Thoracic aorta (tissue), 2 donors: Measurements from ENCODE around the gene TUB. TPM values are rescaled to one million over a fixed set of nuclear protein-coding genes. Genes with fewer than 3 reads are reported as not detected.

Source experiments
- ATAC-seq: fragments of 150-250 bp; one replicate; pipeline ENCODE4 v1.8.0; 2017; ENCODE audit warnings: low read depth; ENCODE audit not compliant: insufficient number of reproducible peaks, low FRiP score
- DNase-seq: peaks from one replicate; pipeline ENCODE4 v3.0.0-alpha.2; 2020; ENCODE audit warnings: low spot score
- H3K27ac ChIP-seq, 2 donors: fragments of 200-600 bp; sonication (generic); 1 replicate in 1 of 2; 2 replicates in 1 of 2; pipeline ENCODE4 v1.5.1; 2016; ENCODE audit warnings: mild to moderate bottlenecking in 2 of 2, moderate library complexity in 2 of 2
- H3K27me3 ChIP-seq: fragments of 200-600 bp; sonication (generic); replicated peaks from 2 replicates; pipeline ENCODE4 v1.6.0; 2016; ENCODE audit warnings: mild to moderate bottlenecking; ENCODE audit not compliant: insufficient read depth
- H3K36me3 ChIP-seq: fragments of 200-600 bp; sonication (generic); one replicate; pipeline ENCODE4 v1.5.1; 2016
- H3K4me1 ChIP-seq, 2 donors: fragments of 200-600 bp; sonication (generic); 1 replicate in 1 of 2; 2 replicates in 1 of 2; pipeline versions ENCODE4 v1.5.1 to v1.6.0; 2016; ENCODE audit warnings: low read depth in 2 of 2, mild to moderate bottlenecking in 1 of 2; ENCODE audit not compliant: control insufficient read depth in 1 of 2
- H3K4me3 ChIP-seq: fragments of 200-600 bp; sonication (generic); 2 replicates; pipeline ENCODE4 v1.5.1; 2016; ENCODE audit warnings: mild to moderate bottlenecking
- H3K9me3 ChIP-seq: fragments of 200-600 bp; sonication (generic); 2 replicates; pipeline ENCODE4 v1.5.1; 2016
- total RNA-seq, 2 donors: library from RNA; depleted of rRNA; stranded (reverse); fragments of >200 nt; gene quantifications; one replicate each; pipeline versions ENCODE4 v1.1.0 to v1.2.3, GENCODE V29; 2016
- TF ChIP-seq, protein P1 (sequence below): fragments of 200-600 bp; sonication (generic); IDR thresholded peaks from one replicate; pipeline ENCODE4 v1.5.1; 2019; ENCODE audit warnings: antibody characterized with exemption

Gene TUB
- total RNA-seq, 2 donors from 2014 or later: 6.9 to 8.9 TPM

DNA sequence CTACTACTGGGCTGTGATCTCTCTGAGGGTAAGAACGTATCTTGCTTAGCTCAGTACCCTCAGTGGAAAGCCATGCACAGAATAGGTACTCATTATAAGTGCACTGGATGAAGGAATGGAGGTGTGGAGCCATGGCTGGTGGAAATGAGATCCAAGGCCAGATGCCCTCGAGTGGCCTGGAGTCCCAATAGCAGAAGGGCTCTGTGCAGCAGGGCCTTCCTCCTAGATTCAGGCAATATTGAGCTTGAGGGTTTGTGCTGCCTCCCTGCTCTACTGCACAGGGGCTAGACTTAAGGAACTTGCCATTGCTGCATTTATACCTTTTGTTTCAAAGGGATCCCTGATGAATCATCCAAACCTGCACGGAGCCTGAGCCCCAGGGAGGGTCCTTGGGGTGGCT lies 33.6 kb upstream of the TUB start:
- H3K36me3 ChIP-seq: no peaks in the 10 kb centered on the region
- H3K9me3 ChIP-seq: no peaks in the 10 kb centered on the region
- H3K4me1 ChIP-seq: no peaks in the 10 kb centered on the region
- ATAC-seq (no peak), DNase-seq (no peak)
- no peak overlapping the region for H3K4me3 ChIP-seq
- H3K27ac ChIP-seq: no peak overlapping the region
- TF ChIP-seq, protein P1, sequence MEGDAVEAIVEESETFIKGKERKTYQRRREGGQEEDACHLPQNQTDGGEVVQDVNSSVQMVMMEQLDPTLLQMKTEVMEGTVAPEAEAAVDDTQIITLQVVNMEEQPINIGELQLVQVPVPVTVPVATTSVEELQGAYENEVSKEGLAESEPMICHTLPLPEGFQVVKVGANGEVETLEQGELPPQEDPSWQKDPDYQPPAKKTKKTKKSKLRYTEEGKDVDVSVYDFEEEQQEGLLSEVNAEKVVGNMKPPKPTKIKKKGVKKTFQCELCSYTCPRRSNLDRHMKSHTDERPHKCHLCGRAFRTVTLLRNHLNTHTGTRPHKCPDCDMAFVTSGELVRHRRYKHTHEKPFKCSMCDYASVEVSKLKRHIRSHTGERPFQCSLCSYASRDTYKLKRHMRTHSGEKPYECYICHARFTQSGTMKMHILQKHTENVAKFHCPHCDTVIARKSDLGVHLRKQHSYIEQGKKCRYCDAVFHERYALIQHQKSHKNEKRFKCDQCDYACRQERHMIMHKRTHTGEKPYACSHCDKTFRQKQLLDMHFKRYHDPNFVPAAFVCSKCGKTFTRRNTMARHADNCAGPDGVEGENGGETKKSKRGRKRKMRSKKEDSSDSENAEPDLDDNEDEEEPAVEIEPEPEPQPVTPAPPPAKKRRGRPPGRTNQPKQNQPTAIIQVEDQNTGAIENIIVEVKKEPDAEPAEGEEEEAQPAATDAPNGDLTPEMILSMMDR: no peak
- H3K27me3 ChIP-seq: no peaks in the 10 kb centered on the region

DNA sequence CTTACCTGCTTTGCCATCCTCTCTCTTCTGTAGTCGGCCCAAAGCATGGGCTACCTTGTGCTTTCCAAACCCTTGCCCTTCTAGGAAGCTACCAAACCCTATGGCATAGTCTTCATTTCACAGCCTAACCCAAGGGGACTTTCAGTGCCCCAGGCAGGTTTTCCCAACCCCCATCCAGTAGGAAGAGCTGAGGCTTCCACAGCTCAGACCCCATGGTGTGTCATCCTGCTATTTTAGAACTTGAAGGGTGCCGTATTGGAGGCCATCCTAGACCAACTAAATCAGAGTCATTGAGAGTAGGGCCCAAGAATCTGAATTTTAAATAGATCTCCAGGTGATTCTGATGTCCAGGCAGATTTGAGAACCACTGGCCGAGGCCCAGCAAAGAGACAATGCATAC lies 31.9 kb upstream of the TUB start:
- TF ChIP-seq, protein P1: no peak
- ATAC-seq (no peak), DNase-seq (no peak)

DNA sequence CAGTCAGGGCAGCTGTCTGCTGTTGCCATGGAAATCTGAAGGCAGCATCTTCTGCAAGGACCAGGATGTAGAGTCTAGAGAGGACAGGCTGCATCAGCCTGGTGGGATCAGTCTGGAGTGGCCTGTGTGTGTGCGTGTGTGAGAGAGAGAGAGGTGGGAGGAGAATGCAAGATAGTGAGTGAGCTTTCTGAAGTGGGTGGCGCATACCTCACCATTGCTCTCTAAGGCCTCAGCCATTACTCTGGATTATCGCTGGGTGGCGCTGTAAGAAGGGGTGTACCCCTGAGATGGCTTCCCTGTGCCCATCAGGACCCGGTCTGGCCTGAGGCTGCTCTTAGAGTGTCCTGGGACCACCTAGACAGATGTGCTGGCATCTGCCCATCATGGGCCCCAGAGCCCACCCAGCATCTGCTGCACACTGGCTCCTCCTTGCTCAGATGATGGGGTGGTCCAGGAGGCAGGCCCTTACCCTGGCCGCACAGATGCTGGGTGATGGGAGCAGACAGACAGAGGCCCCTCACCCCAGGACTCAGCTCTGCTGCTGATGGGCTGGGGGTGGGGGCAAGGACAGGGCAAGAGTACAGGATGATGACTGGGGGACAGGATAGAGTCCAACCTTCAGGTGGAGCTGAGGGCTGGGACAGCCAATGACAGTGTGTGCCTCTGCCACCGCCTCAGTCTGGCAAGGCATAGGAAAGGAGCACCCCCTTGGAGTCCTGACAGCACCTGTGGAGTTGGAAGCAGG lies 25.7 kb upstream of the TUB start:
- no peaks in the 10 kb centered on the region for H3K9me3 ChIP-seq
- H3K4me3 ChIP-seq: no peak overlapping the region
- H3K27ac ChIP-seq: no peak overlapping the region
- TF ChIP-seq, protein P1: no peak
- H3K36me3 ChIP-seq: no peaks in the 10 kb centered on the region
- no peaks in the 10 kb centered on the region for H3K4me1 ChIP-seq
- no peaks in the 10 kb centered on the region for H3K27me3 ChIP-seq
- ATAC-seq: no peak
- no peak for DNase-seq

More for the DNA sequence above, 31.9 kb upstream of the TUB start:
- Histone ChIP-seq H3K36me3 (no peaks in the 10 kb centered on the region), H3K9me3 (no peaks in the 10 kb centered on the region), H3K27ac (no peak overlapping the region), H3K4me3 (no peak overlapping the region), H3K4me1 (no peaks in the 10 kb centered on the region), H3K27me3 (no peaks in the 10 kb centered on the region)

GRCh38 chr11:8055836-8056526 lies 25.0 kb upstream of the TUB start:
- TF ChIP-seq, protein P1: no peak
- ATAC-seq: no peak
- Histone ChIP-seq H3K27ac (no peak overlapping the region), H3K36me3 (no peaks in the 10 kb centered on the region), H3K9me3 (no peaks in the 10 kb centered on the region), H3K4me1 (no peaks in the 10 kb centered on the region), H3K27me3 (no peaks in the 10 kb centered on the region), H3K4me3 (no peak overlapping the region)
- no peak for DNase-seq

DNA sequence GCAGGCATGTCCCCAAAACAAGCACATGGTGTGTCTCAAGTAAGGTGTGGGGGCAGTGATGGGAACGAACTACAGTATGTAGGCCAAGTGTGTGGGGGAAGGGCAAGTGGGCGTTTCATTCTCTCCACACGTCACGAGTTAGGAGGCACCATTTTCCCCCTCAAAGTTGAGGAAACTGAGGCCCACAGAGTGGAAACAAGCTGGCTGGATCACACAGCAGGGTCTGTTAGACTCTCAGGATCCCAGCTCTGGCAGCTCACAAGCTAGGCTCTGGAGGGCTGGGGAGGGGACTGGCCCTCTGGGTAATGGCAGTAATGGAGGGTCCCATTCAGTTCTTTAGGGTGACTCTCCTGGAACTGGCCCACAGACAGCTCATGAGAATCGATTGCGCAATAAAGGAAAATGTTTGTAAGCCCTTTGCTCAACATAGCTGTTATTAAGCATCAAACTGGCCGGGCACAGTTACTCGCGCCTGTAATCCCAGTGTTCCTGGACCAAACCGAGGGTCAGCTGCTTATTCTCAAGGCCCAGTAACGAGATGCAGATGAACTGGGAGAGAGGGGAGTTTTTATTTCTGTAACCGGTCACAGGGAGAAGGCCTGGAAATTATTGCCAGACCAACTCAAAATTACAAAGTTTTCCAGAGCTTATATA lies 24.1 kb upstream of the TUB start:
- Histone ChIP-seq H3K27me3 (no peaks in the 10 kb centered on the region), H3K9me3 (no peaks in the 10 kb centered on the region), H3K27ac (no peak overlapping the region), H3K4me3 (no peak overlapping the region), H3K36me3 (no peaks in the 10 kb centered on the region), H3K4me1 (no peaks in the 10 kb centered on the region)
- DNase-seq (no peak), ATAC-seq (no peak)
- TF ChIP-seq, protein P1: no peak
